ENCODE results near the gene ATXN7.

DNA sequence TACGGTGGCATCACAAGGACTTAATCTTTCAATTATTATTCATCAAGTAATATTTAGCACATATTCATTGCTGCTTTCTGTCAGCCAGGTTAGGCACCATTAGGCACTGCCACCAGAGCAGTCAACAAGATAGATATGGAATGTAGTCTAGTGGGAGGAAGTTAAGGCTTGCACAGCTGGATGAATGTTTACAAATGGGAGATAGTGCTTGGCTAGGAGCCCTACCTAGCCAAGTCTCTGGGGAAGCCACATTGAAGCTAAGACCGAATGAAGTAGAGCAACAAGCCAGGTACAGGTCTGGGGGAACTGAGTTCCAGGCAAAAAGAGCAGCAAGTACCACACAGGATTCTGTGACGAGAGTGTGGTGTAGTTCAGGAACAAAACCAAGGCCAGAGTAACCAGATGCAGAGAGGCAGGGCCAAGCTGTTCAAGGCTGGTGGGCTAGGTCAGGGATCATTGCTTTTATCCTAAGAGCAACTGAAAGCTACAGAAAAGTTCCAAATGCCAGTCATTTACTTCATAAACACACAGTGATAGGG is 82.0 kb downstream of the ATXN7 start:
- TF ChIP-seq, protein P1, sequence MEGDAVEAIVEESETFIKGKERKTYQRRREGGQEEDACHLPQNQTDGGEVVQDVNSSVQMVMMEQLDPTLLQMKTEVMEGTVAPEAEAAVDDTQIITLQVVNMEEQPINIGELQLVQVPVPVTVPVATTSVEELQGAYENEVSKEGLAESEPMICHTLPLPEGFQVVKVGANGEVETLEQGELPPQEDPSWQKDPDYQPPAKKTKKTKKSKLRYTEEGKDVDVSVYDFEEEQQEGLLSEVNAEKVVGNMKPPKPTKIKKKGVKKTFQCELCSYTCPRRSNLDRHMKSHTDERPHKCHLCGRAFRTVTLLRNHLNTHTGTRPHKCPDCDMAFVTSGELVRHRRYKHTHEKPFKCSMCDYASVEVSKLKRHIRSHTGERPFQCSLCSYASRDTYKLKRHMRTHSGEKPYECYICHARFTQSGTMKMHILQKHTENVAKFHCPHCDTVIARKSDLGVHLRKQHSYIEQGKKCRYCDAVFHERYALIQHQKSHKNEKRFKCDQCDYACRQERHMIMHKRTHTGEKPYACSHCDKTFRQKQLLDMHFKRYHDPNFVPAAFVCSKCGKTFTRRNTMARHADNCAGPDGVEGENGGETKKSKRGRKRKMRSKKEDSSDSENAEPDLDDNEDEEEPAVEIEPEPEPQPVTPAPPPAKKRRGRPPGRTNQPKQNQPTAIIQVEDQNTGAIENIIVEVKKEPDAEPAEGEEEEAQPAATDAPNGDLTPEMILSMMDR (conservative IDR thresholded peaks at IDR 0.05; ENCODE audit: low read length): no peak
- no peak for TF ChIP-seq EZH2phosphoT487 (IDR thresholded peaks at IDR 0.05; ENCODE audit: borderline replicate concordance)

All from Loucy (cell line).